ENCODE results near the gene RBM8A.
A peak's percentile ranks its signal among the peaks of the same experiment; 100 is the strongest.

Gene RBM8A

GRCh38 chr1:145912128-145912641 is 15.1 kb downstream of the RBM8A start:
- no peak for DNase-seq

DNA sequence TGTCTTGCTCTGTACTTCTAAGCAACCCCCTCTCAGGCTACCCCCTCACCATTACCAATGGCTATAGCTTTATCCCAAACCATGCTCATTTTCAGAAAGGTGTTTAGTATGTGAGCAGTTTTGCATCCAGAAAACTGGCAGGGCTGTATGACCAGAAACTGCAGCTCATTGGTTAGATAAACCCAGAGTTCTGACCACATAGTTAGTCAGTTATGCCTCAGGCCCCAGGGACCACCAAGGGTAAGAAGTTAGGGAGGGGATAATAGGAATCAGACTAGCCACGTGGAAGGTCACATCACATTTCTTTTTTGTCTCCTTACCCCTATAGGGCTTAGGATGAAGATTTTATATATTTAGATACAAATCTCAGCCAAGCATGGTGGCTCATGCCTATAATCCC is 18.6 kb downstream of the RBM8A start:
- DNase-seq = no peak

GRCh38 chr1:145906954-145907753 is 20.1 kb downstream of the RBM8A start:
- DNase-seq = no peak

DNA sequence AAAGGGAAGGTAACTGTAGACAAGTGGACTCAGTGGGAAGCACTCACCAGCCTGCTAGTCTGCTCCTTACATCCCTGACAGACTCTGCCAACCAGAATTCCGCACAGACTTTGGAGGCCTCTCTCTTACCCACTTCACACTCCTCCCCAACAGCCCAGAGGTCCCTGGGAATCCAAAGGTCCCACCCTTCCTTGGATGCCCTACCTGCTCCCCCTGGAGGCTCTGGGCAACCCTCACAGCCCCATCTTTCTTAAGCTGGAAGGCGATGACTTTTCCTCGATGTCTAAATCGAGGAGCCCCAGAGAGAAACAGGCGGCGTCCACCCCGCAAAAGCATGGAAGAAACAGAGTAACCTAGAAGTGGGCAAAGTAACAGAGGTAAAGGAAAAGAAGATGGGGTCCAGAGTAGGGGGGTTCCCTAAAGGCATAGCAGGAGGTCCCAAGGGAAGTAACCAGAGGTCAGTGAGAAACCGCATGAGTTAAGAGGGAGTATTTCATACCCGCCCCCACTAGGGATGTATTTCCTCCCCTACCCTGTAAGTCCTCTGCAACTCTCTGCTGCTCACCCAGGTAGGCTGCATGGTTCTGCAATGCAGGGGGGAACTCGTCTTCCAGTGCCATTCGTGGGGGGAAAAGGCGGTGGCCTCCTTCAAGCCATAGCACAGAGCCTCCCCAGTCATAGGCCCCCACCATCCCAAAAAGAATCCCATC is 25.8 kb downstream of the RBM8A start:
- DNase-seq = no peak

DNA sequence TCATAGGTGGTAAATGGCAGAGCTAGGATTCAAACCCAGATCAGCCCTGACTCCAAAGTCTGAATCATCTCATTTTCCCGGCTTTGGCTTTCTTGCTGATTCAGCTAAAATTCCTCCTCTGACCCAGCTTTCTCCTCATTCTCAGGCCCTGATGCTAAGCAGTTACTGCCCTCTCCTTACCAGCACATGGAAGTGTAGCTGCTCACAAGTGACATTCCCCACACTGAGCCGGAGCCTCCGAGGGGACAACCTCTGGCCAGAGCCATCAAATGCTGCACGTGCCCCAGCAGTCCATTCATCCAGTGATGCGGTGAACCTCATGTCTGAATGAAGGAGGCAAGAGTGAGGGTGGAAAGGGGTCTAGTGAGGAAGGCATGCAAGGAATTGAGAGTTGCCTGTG is 28.5 kb downstream of the RBM8A start:
- no peak for DNase-seq

DNA sequence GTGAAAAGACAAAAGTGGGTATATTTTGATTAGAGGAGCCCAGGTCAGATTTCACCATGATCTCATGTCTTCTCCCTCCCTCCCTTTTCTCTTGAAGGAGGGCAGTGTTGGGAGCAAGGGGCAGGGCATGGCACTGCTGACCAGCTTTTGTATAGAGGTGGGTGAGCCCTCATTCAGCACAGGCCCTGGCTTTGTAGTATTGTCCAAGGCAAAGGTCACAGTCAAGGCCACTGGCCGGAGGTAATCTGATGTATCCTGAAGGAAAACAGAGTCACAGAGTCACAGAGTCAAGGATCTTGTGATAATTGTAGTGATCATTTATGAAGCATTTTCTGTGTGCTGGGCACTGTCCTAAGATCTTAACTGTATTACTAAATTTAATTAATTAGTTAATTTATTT is 29.3 kb downstream of the RBM8A start:
- no peak for DNase-seq

DNA sequence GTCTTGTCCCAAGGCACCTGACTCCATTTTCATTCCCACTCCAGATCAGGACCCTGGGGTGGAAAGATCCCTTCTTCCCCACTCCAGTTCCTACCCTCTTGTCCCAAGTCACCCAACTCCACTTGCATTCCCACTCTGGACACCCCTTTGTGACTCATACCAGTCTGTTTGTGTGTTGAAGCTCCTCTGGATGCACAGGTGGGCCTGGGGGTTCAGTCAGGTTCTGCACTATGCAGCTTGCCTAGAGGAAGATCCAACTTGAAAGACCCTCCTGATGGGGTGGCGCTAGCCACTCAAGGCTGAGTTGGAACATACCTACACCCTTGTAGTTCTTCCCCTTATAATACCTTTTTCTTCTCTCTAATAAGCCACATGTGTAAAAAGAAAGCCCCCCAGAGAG is 31.8 kb downstream of the RBM8A start:
- DNase-seq = no peak

- DNase-seq = no peak
Observed at GRCh38 chr1:145893306-145894055, 33.8 kb downstream of the RBM8A start.

DNA sequence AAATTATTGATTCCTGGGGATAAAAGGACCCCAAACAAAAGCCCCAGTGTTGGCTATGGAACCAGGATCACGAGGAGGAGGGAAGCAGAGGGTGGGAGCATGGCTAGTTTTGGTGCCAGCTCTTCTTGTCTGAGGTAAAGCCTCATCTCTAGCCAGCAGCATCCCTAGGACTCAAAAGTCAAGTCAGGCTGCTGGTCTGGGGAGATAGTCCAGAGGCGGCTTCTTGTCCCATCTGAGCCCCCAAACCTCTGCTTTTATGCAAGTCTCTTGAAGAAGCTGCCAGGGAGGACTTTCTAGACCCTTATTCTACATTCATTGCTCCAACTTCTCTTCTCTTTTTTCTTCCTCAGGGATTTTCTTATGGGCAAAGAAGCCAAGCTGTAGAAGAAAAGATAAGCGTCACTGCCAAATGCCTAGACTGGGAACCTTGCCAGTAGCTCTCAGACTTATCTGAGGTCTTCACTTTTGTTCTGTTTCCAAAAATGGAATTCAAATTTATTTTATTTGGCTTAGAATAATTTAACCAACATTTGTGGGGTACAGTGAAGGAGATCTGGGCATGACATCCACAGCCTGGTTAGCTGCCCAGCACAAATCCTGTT is 34.7 kb downstream of the RBM8A start:
- no peak for DNase-seq

GRCh38 chr1:145891587-145892485 is 35.4 kb downstream of the RBM8A start:
- peak; percentile 69 for DNase-seq

DNA sequence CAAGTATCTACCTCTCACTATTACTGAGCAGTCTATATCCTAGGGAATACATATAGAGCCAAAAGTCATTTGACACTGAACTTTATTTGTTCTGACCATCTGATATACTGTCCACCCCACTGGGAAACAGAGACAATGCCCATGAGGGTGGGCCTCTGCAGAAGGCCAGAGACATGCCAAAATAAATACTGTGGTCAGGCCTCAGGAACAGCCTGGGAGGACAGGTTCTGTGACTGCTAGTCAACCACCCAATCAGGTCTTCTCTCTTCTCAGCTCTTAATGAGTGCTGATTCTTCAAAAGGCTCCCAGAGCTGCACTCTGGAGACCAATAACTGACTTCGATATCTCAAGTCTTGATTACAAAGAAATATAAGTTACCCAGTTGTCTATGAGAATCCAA is 36.1 kb downstream of the RBM8A start:
- no peak for DNase-seq

- DNase-seq = no peak
Observed at GRCh38 chr1:145889722-145890121, 37.6 kb downstream of the RBM8A start.

DNA sequence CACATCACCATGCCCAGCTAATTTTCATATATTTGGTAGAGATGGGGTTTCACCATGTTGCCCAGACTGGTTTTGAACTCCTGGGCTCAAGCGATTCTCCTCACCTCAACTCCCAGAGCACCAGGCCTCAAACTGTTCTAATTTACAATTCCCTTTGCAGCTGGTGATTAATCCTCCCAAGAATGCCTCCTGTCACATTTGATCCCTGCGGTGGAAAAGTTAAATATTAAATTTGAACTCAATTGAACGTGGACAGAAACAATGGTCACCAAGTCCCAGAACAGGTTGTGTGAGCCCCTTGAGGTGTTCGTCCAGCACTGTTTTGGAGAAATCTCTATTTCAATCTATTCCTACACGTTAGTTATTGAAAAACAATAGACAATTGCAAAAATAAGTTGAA is 39.7 kb downstream of the RBM8A start:
- DNase-seq = no peak

- no peak for DNase-seq
Observed at GRCh38 chr1:145886816-145887215, 40.5 kb downstream of the RBM8A start.

DNA sequence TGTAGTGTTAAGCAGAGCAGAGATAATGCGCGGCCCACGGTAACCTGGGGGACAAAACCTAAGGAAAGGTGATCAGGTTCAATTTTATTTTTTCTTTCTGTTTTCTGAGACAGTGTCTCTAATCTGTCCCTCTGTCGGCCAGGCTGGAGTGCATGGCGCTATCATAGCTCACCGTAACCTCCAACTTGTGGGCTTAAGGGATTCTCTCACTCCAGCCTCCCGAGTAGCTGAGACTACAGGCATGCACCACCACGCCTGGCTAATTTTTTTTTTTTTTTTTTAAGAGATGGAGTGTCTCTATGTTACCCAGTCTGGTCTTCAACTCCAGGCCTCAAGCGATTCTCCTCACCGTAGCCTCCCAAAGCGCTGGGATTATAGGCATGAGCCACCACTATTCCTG is 40.9 kb downstream of the RBM8A start:
- DNase-seq = no peak

DNA sequence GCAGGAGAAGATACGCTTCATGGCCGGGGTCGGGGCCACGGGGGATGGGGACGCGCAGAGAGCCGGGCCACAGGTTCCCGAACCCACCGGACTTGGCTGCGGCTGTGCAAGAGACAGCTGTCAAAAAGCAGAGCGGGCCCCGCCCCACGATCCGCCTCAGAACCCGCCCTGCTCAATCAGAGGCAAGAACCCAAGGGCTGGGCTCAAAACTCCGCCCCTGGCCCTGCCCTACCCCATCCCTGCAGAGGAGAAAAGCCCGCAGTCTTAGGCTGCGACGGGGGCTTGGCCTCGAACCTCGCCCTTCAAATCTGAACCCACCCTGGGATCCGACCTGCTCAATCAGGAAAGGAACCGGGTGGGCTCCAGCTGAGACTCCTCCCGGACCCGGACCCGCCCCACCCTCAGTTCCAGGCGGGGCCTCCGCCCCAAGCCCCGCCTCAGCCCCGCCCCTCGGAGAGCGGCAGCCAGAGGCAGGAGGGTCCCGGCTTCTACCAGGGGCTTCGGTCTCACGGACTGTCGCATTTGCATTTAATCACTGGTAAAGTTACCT is 41.5 kb downstream of the RBM8A start, which contains the start of gene ANKRD35:
Gene ANKRD35, minus strand, starts transcription at position 129 of the 550 bp plus-strand sequence. Its CDS starts 108 bp downstream, at position 21.
- DNase-seq = peak; percentile 93

GRCh38 chr1:145884675-145885074 is 42.6 kb downstream of the RBM8A start:
- no peak for DNase-seq

DNA sequence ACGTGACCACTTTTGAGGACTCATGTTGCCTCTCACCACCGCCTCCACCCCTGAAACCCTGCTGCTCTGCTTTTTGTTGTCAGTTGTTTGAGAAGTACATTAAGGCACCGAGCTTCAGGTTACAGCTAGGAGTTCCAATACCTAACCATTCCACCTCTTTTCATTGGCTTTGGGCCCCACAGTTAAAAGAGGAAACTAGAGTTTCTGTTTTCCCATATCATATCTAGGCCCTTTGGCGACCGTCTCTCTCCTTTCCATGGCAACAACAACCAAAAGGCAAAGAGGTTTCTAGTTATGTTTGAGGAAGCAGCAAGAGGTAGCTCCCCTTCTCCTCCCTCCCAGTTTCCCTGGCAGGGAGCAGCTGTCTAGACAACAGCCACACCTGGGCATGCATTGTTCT is 47.5 kb downstream of the RBM8A start:
- DNase-seq = no peak

DNA sequence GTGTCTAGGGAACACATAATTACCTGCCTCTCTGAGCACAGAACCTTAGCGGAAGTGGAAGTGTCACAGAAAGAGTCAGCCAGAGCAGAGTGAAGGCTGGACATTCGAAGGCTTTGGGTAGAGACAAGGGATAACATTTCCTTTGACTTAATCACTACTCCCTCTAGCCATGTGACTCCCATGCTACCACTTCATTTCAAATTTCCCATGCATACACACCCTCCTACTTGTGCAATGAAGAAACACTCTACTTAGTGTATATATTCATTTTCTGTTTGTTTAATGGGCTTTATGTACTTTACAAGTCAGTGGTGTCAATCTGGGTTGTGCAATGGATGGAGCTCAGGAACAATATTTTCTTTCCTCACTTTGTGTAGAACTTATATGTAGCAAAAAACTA is 48.6 kb downstream of the RBM8A start:
- no peak for DNase-seq

DNA sequence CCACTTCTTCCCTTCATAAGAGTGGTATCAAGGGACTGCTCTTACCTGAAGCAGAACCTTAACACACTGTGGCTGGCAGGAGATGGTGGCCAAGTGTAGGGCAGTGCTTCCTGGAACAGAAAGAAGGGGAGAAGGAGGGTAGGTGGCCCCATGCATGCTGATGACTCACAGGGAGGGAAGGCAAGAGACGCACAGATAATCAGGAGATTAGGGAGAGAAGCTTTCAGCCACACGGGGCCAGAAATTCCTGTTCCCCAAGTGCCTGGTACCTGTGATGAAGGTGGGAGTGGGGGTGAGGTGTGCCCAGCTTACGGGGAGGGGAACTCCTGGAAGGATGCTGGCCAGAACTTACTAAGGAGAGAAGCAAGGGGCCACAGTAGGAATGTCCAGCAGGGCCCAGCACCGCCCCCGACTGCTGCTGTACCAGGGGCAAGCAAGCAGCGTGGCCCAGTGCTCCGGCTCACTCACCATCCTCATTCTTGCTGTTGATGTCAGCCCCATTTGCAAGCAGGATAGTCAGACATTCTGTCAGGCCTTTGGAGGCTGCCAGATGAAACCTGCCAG is 49.3 kb downstream of the RBM8A start:
- no peak for DNase-seq

DNA sequence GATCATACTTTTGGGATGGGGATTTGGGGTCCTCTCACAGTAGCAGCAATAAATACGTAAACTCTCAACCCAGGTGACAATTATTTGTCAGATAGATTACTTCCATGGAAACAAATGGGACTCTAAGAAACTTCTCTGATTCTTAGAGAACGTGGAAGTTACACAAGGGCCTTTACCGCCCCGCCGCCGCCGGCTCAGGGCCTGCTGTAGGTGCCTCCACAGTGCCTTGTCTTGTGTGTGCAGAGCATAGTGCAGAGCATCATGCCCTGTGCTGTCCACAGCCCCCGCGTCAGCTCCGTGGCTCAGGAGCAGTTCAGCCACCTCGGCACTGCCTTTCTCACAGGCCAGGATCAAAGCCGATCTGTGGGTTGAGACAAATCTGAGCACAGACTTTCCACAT is 52.6 kb downstream of the RBM8A start:
- no peak for DNase-seq
